HEK293 (cell line): Measurements from ENCODE around the gene AGAP1.

Experiments
- KLF1 ChIP-seq: fragments of 450-650 bp; formaldehyde crosslinking; IDR thresholded peaks from 2 replicates; pipeline ENCODE4 v1.5.1; 2016; ENCODE audit warnings: missing biosample characterization, missing genetic modification characterization
- SP7 ChIP-seq: fragments of 450-650 bp; formaldehyde crosslinking; IDR thresholded peaks from 2 replicates; pipeline ENCODE4 v1.5.1; 2016; ENCODE audit warnings: missing biosample characterization, missing genetic modification characterization
- YY1 ChIP-seq: fragments of 450-650 bp; formaldehyde crosslinking; IDR thresholded peaks from 2 replicates; pipeline ENCODE4 v1.5.1; 2018; ENCODE audit warnings: missing biosample characterization, missing genetic modification characterization
- ZBTB7A ChIP-seq: fragments of 450-650 bp; formaldehyde crosslinking; IDR thresholded peaks from 2 replicates; pipeline ENCODE4 v1.5.1; 2016; ENCODE audit warnings: low read depth, missing biosample characterization, missing genetic modification characterization
- ZFP69B ChIP-seq: fragments of 450-650 bp; formaldehyde crosslinking; IDR thresholded peaks from 2 replicates; pipeline ENCODE4 v1.5.1; 2016; ENCODE audit warnings: missing biosample characterization, missing genetic modification characterization
- ZNF248 ChIP-seq: fragments of 450-650 bp; formaldehyde crosslinking; IDR thresholded peaks from 2 replicates; pipeline ENCODE4 v1.5.1; 2017; ENCODE audit warnings: missing biosample characterization, missing genetic modification characterization
- ZNF266 ChIP-seq: fragments of 450-650 bp; formaldehyde crosslinking; IDR thresholded peaks from 2 replicates; pipeline ENCODE4 v1.5.1; 2016; ENCODE audit warnings: missing biosample characterization, missing genetic modification characterization, low read depth
- ZNF398 ChIP-seq: fragments of 450-650 bp; formaldehyde crosslinking; IDR thresholded peaks from 2 replicates; pipeline ENCODE4 v1.5.1; 2017; ENCODE audit warnings: missing biosample characterization, missing genetic modification characterization
- TF ChIP-seq, protein P1 (sequence below): fragments of 450-650 bp; formaldehyde crosslinking; IDR thresholded peaks from 2 replicates; pipeline ENCODE4 v1.5.1; 2016; ENCODE audit warnings: missing biosample characterization, missing genetic modification characterization
- TF ChIP-seq, protein P2 (sequence below): fragments of 450-650 bp; formaldehyde crosslinking; IDR thresholded peaks from 2 replicates; pipeline ENCODE4 v1.5.1; 2016; ENCODE audit warnings: missing biosample characterization, missing genetic modification characterization
- TF ChIP-seq, protein P3 (sequence below): fragments of 450-650 bp; formaldehyde crosslinking; IDR thresholded peaks from 2 replicates; pipeline ENCODE4; 2016; ENCODE audit warnings: missing biosample characterization, missing genetic modification characterization
- TF ChIP-seq, protein P4 (sequence below): fragments of 450-650 bp; formaldehyde crosslinking; IDR thresholded peaks from 2 replicates; pipeline ENCODE4 v1.5.1; 2016; ENCODE audit warnings: missing biosample characterization, missing genetic modification characterization

GRCh38 chr2:235889302-235889630 is 395.4 kb downstream of the AGAP1 start:
- TF ChIP-seq, protein P1, sequence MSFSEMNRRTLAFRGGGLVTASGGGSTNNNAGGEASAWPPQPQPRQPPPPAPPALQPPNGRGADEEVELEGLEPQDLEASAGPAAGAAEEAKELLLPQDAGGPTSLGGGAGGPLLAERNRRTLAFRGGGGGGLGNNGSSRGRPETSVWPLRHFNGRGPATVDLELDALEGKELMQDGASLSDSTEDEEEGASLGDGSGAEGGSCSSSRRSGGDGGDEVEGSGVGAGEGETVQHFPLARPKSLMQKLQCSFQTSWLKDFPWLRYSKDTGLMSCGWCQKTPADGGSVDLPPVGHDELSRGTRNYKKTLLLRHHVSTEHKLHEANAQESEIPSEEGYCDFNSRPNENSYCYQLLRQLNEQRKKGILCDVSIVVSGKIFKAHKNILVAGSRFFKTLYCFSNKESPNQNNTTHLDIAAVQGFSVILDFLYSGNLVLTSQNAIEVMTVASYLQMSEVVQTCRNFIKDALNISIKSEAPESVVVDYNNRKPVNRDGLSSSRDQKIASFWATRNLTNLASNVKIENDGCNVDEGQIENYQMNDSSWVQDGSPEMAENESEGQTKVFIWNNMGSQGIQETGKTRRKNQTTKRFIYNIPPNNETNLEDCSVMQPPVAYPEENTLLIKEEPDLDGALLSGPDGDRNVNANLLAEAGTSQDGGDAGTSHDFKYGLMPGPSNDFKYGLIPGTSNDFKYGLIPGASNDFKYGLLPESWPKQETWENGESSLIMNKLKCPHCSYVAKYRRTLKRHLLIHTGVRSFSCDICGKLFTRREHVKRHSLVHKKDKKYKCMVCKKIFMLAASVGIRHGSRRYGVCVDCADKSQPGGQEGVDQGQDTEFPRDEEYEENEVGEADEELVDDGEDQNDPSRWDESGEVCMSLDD (tag by site-specific recombination): no peak
- TF ChIP-seq, protein P2, sequence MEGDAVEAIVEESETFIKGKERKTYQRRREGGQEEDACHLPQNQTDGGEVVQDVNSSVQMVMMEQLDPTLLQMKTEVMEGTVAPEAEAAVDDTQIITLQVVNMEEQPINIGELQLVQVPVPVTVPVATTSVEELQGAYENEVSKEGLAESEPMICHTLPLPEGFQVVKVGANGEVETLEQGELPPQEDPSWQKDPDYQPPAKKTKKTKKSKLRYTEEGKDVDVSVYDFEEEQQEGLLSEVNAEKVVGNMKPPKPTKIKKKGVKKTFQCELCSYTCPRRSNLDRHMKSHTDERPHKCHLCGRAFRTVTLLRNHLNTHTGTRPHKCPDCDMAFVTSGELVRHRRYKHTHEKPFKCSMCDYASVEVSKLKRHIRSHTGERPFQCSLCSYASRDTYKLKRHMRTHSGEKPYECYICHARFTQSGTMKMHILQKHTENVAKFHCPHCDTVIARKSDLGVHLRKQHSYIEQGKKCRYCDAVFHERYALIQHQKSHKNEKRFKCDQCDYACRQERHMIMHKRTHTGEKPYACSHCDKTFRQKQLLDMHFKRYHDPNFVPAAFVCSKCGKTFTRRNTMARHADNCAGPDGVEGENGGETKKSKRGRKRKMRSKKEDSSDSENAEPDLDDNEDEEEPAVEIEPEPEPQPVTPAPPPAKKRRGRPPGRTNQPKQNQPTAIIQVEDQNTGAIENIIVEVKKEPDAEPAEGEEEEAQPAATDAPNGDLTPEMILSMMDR (tag by site-specific recombination): no peak
- TF ChIP-seq YY1 (no peak), SP7 (tag by site-specific recombination) (no peak), ZNF248 (no peak), ZNF266 (no peak), ZBTB7A (tag by site-specific recombination) (no peak), ZFP69B (tag by site-specific recombination) (no peak), ZNF398 (no peak), KLF1 (tag by site-specific recombination) (no peak)
- TF ChIP-seq, protein P3, sequence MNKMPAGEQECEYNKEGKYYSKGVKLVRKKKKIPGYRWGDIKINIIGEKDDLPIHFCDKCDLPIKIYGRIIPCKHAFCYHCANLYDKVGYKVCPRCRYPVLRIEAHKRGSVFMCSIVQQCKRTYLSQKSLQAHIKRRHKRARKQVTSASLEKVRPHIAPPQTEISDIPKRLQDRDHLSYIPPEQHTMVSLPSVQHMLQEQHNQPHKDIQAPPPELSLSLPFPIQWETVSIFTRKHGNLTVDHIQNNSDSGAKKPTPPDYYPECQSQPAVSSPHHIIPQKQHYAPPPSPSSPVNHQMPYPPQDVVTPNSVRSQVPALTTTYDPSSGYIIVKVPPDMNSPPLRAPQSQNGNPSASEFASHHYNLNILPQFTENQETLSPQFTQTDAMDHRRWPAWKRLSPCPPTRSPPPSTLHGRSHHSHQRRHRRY: no peak
- TF ChIP-seq, protein P4, sequence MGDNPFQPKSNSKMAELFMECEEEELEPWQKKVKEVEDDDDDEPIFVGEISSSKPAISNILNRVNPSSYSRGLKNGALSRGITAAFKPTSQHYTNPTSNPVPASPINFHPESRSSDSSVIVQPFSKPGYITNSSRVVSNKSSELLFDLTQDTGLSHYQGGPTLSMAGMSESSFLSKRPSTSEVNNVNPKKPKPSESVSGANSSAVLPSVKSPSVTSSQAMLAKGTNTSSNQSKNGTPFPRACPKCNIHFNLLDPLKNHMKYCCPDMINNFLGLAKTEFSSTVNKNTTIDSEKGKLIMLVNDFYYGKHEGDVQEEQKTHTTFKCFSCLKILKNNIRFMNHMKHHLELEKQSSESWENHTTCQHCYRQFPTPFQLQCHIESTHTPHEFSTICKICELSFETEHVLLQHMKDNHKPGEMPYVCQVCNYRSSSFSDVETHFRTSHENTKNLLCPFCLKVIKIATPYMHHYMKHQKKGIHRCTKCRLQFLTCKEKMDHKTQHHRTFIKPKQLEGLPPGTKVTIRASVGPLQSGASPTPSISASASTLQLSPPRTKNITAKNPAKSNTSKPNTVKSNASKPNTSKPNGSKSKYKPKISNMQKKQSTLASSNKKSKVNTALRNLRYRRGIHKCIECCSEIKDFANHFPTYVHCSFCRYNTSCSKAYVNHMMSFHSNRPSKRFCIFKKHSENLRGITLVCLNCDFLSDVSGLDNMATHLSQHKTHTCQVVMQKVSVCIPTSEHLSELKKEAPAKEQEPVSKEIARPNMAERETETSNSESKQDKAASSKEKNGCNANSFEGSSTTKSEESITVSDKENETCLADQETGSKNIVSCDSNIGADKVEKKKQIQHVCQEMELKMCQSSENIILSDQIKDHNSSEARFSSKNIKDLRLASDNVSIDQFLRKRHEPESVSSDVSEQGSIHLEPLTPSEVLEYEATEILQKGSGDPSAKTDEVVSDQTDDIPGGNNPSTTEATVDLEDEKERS (tag by site-specific recombination): no peak
